Tibial artery (tissue), 4 donors: Measurements from ENCODE around the gene TEKTIP1.

Experiments
- DNase-seq, 2 donors: peaks; one replicate each; pipeline ENCODE4 v3.0.0-alpha.2; 2019
- H3K27ac ChIP-seq, 2 donors: fragments of 200-600 bp; sonication (generic) in 1 of 2; 1 replicate in 1 of 2; 2 replicates in 1 of 2; pipeline ENCODE4 v1.5.1; 2018 to 2019; ENCODE audit warnings: mild to moderate bottlenecking in 1 of 2
- H3K27me3 ChIP-seq, 2 donors: fragments of 200-600 bp; sonication (generic) in 1 of 2; one replicate each; pipeline versions ENCODE4 v1.5.1 to v1.6.0; 2016 to 2019
- H3K36me3 ChIP-seq, 3 donors: fragments of 200-600 bp; sonication (generic) in 2 of 3; one replicate each; pipeline ENCODE4 v1.5.1; 2016 to 2019; ENCODE audit warnings: mild to moderate bottlenecking in 2 of 3
- H3K4me1 ChIP-seq, 4 donors: fragments of 200-600 bp; sonication (generic) in 2 of 4; 1 replicate in 3 of 4; 2 replicates in 1 of 4; pipeline ENCODE4 v1.5.1; 2016 to 2019
- H3K4me3 ChIP-seq, 2 donors: fragments of 200-600 bp; sonication (generic) in 1 of 2; 1 replicate in 1 of 2; 2 replicates in 1 of 2; pipeline ENCODE4 v1.5.1; 2018 to 2019; ENCODE audit warnings: mild to moderate bottlenecking in 2 of 2
- H3K9me3 ChIP-seq, 3 donors: fragments of 200-600 bp; sonication (generic) in 1 of 3; one replicate each; pipeline ENCODE4 v1.5.1; 2016 to 2019
- intact Hi-C: fragments of 100-400 bp; cut with DNase I; formaldehyde crosslinking; loops from one replicate; pipeline ENCODE4 v1.15.0; 2023; ENCODE audit warnings: low total_unique reads
- TF ChIP-seq, protein P1 (sequence below), 2 experiments: fragments of 200-600 bp in 1 of 2; fragments of 450-650 bp in 1 of 2; IDR thresholded peaks; one replicate each; pipeline ENCODE4 v1.5.1; 2017 to 2019; ENCODE audit warnings: antibody characterized with exemption in 2 of 2, mild to moderate bottlenecking in 1 of 2, moderate library complexity in 1 of 2

Gene TEKTIP1

DNA sequence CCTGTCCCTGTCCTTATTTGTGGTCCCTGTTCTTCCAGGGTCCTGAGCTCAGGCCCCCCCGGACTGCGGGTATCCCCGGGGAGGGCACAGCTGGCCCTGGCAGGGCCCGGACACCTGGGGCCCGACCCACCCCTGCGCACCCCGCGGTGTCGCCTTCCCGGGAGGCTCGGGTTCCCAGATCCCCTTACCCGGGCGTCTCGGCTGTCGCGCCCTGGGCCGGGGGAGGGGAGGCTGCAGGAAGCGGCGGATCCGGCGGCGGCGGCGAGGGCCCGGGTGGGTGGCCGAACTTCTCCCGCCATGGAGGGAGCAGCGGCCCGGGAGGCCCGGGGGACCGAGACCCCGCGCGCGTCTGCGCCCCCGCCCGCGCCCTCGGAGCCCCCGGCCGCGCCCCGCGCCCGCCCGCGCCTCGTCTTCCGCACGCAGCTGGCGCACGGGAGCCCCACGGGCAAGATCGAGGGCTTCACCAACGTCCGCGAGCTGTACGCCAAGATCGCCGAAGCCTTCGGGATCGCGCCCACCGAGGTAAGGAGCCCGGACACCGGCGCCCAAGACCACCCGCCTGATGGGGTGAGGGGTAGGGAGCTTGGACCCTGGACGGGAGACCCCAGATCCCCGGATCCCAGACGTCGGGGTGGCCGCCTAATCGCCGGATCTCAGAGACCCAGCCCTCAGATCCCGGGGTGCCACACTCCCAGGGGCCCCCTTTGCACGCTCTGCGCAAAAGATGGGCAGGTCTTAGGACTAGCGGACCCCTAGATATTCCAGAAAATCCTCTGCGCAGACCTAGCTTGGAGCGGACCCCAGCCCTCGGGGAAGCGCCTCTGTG, 46.5 kb downstream of the TEKTIP1 start, which contains the start of gene GIPC3:
Gene GIPC3 (plus strand): TSS at position 178 of the 826 bp plus-strand sequence. CDS start 120 bp downstream, at position 298.
- no peak for DNase-seq
- Histone ChIP-seq H3K9me3 (no peaks in the 10 kb centered on the region), H3K4me1 (peaks cover 0 to 29% (median 21%) of the 10 kb centered on the region in 4 donors), H3K36me3 (peaks cover 0 to 7% (median 6%) of the 10 kb centered on the region in 3 donors), H3K4me3 (peak within 1 kb of the TSS; percentile 37 to 41), H3K27ac (peak within 1 kb of the TSS in 1 of 2 donors; percentile 17), H3K27me3 (peaks cover 0 to 4% of the 10 kb centered on the region in 2 donors)
- intact Hi-C loops, result loop anchor here (2.0 kb wide), 1 partner anchor 33 kb away; no protein-coding TSS in a partner anchor
- TF ChIP-seq, protein P1, sequence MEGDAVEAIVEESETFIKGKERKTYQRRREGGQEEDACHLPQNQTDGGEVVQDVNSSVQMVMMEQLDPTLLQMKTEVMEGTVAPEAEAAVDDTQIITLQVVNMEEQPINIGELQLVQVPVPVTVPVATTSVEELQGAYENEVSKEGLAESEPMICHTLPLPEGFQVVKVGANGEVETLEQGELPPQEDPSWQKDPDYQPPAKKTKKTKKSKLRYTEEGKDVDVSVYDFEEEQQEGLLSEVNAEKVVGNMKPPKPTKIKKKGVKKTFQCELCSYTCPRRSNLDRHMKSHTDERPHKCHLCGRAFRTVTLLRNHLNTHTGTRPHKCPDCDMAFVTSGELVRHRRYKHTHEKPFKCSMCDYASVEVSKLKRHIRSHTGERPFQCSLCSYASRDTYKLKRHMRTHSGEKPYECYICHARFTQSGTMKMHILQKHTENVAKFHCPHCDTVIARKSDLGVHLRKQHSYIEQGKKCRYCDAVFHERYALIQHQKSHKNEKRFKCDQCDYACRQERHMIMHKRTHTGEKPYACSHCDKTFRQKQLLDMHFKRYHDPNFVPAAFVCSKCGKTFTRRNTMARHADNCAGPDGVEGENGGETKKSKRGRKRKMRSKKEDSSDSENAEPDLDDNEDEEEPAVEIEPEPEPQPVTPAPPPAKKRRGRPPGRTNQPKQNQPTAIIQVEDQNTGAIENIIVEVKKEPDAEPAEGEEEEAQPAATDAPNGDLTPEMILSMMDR (IDR thresholded peaks at IDR 0.05), result no peak

DNA sequence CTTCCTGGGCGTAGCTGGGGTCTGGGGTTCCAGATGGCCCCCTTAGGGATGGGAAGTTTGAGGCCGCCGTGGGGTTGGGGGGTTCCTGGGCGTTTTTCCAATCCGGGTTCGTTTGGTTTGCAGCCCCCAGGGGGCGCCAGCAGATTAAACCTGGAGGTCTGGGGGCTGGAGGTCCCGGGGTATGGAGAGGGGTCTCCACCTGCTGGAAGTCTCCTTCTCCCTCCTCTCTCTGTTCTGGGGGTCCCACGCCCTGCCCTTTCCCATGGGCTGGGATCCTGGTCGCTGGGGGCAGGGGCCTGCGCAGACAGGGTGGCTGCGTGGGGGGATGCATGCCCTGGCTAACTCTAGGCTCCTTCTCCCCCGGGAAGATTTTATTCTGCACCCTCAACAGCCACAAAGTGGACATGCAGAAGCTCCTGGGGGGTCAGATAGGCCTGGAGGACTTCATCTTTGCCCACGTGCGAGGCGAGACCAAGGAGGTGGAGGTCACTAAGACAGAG, 47.2 kb downstream of the TEKTIP1 start:
- Histone ChIP-seq H3K9me3 (no peaks in the 10 kb centered on the region), H3K27ac (peak overlapping the region in 1 of 2 donors; percentile 17), H3K27me3 (peaks cover 0 to 4% of the 10 kb centered on the region in 2 donors), H3K4me3 (peak overlapping the region; percentile 37 to 41), H3K36me3 (peaks cover 0 to 7% (median 6%) of the 10 kb centered on the region in 3 donors), H3K4me1 (peaks cover 0 to 26% (median 20%) of the 10 kb centered on the region in 4 donors)
- intact Hi-C loops, result loop anchor here (2.0 kb wide), 1 partner anchor 33 kb away; no protein-coding TSS in a partner anchor
- DNase-seq, result no peak
- TF ChIP-seq, protein P1 (IDR thresholded peaks at IDR 0.05), result peak; percentile 58 to 66

DNA sequence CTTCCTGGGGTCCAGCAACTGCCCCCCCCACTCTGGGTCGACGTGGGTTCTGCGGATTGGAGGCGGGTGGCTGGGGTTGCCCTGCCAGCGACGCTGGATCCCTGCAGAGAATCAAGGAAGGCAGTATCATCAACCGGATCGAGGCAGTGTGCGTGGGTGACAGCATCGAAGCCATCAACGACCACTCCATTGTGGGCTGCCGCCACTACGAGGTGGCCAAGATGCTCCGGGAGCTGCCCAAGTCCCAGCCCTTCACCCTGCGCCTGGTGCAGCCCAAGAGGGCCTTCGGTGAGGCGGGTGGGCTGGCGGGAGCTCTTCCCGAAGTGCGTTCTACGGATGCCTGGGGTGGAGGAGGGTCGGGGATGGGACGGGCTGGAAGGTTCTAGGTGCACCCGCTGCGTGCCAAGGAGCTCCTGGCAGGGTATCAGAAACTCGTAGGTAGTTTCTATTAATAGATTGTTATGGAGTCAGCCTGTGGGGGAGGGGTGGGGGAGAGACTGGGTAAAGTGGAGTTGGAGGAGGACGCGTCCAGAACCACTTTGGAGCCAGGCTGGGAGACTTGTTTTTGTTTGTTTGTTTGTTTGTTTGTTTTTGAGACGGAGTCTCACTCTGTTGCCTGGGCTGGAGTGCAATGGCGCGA, 47.9 kb downstream of the TEKTIP1 start:
- peak in 1 of 2 donors; percentile 74 for DNase-seq
- H3K9me3 ChIP-seq, result no peaks in the 10 kb centered on the region
- intact Hi-C loops, result loop anchor here (2.0 kb wide), 1 partner anchor 32 kb away; no protein-coding TSS in a partner anchor
- peaks cover 0 to 4% of the 10 kb centered on the region in 2 donors for H3K27me3 ChIP-seq
- TF ChIP-seq, protein P1 (IDR thresholded peaks at IDR 0.05), result no peak
- peaks cover 0 to 7% (median 6%) of the 10 kb centered on the region in 3 donors for H3K36me3 ChIP-seq
- no peak overlapping the region for H3K27ac ChIP-seq
- peaks cover 0 to 28% (median 20%) of the 10 kb centered on the region in 4 donors for H3K4me1 ChIP-seq
- H3K4me3 ChIP-seq, result no peak overlapping the region

DNA sequence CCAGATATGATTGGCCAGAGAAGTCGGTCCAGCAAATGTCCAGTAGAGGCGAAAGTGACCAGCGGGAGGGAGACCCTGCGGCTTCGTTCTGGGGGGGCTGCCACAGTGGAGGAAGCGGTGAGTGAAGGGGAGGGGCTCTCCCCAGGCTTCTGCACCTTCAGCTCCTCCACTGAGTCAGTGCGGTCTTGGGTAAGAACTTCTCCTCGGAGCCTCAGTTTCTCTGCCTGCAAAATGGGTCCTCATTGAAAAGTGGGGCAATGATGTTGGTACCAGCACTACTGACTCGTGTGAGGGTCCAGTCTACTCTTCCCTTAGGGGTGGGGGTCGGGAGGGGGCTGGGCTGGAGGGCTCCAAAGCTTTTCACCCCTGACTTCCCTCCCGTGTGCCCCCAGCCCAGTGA, 50.5 kb downstream of the TEKTIP1 start:
- Histone ChIP-seq H3K9me3 (no peaks in the 10 kb centered on the region), H3K4me3 (no peak overlapping the region), H3K4me1 (peaks cover 0 to 44% (median 20%) of the 10 kb centered on the region in 4 donors), H3K27ac (no peak overlapping the region), H3K36me3 (peaks cover 10 to 21% (median 19%) of the 10 kb centered on the region in 3 donors), H3K27me3 (peaks cover 0 to 4% of the 10 kb centered on the region in 2 donors)
- intact Hi-C loops, result no loop called here
- no peak for DNase-seq
- TF ChIP-seq, protein P1 (IDR thresholded peaks at IDR 0.05), result no peak

DNA sequence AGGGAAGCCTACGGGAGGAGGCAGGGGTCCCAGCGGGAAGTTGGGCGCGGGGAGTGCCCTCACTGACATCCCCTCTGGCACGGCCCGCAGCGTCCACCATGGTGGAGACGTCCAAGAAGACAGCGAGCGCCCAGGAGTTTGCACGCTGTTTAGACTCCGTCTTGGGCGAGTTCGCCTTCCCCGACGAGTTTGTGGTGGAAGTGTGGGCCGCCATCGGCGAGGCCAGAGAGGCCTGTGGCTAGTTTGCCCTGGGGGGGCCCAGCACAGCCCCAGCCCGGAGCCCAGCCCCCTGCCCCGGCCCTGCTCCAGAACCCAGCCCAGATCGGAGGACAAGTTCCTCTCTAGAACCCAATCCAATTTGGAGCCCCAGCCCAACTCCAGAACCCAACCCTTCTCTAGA, 51.0 kb downstream of the TEKTIP1 start:
- Histone ChIP-seq H3K9me3 (no peaks in the 10 kb centered on the region), H3K4me1 (peaks cover 0 to 43% (median 19%) of the 10 kb centered on the region in 4 donors), H3K27ac (no peak overlapping the region), H3K4me3 (no peak overlapping the region), H3K36me3 (peaks cover 15 to 26% (median 24%) of the 10 kb centered on the region in 3 donors), H3K27me3 (peaks cover 0 to 4% of the 10 kb centered on the region in 2 donors)
- no peak for DNase-seq
- TF ChIP-seq, protein P1 (IDR thresholded peaks at IDR 0.05), result no peak
- intact Hi-C loops, result no loop called here
